Tongue (tissue), 1 donor: ENCODE data around the gene RNF6. TPM values are rescaled to one million over a fixed set of nuclear protein-coding genes. Genes with fewer than 3 reads are reported as not detected.

Experiments
- total RNA-seq: library from RNA; depleted of rRNA; stranded (reverse); fragments of >200 nt; gene quantifications from one replicate; pipeline ENCODE4 v1.2.3, GENCODE V29; 2014

RNF6 gene
- total RNA-seq, 1 donor from 2014 or later: 29.8 TPM

Other genes starting within 250 kb of the RNF6 start
- 116 TPM for gene SHISA2, start 170.3 kb downstream of the RNF6 start, total RNA-seq
- gene CDK8, start 31.8 kb upstream of the RNF6 start, total RNA-seq: 20.9 TPM